Bronchial epithelial cell (primary cell): ENCODE results near the gene SHQ1. TPM values are rescaled to one million over a fixed set of nuclear protein-coding genes. Genes with fewer than 3 reads are reported as not detected.

Experiments
- DNase-seq: peaks from one replicate; pipeline ENCODE4 v3.0.0-alpha.2; 2010; ENCODE audit warnings: low read depth
- FAIRE-seq: peaks from 2 replicates; lab custom pipeline; 2011; peaks lifted over from hg19 to GRCh38; lab: Jason Lieb, UNC
- H3K27me3 ChIP-seq: 2 replicates; pipeline ENCODE4 v1.5.1; 2011; ENCODE audit warnings: low read length; ENCODE audit not compliant: control insufficient read depth, insufficient read depth
- H3K36me3 ChIP-seq: 2 replicates; pipeline ENCODE4 v1.5.1; 2011; ENCODE audit warnings: low read length; ENCODE audit not compliant: control insufficient read depth, insufficient read depth
- H3K4me3 ChIP-seq: 2 replicates; pipeline ENCODE4 v1.5.1; 2011; ENCODE audit warnings: mild to moderate bottlenecking, low read depth, low read length, control low read depth
- total RNA-seq: library from RNA; depleted of rRNA; stranded (reverse); fragments of >200 nt; gene quantifications from 2 replicates; pipeline ENCODE4 v1.2.1, GENCODE V29; 2014
- TF ChIP-seq, protein P1 (sequence below): IDR thresholded peaks from 2 replicates; pipeline ENCODE4 v1.5.1; 2011; ENCODE audit warnings: mild to moderate bottlenecking, moderate library complexity, low read length, control low read depth, inconsistent platforms; ENCODE audit not compliant: insufficient read depth, severe bottlenecking

SHQ1 gene
- total RNA-seq, 1 donor from 2014 or later, result 17.6 TPM

DNA sequence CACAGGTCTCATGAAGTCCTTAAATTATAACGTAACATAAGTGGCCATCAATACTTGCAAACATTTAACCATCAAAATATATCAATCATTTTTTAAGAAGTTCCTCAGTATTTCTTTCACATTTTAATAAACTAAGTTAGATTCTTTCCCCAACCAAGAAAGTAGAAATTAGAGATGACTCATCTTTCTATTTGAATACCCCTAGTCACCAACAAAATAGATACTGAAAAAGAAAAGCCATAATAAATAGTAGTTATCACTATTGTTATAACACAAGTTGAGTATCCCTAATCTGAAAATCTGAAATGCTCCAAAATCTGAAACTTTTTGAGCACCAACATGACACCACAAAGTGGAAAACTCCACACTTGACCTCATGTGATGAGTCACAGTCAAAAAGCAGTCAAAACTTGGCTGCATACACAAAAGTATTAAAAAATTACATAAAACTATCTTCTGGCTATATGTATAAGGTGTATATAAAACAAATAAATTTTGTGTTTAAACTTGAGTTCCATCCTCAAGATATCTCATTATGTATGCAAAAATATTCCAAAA, 3.7 kb downstream of the SHQ1 start:
- no peak for DNase-seq
- TF ChIP-seq, protein P1, sequence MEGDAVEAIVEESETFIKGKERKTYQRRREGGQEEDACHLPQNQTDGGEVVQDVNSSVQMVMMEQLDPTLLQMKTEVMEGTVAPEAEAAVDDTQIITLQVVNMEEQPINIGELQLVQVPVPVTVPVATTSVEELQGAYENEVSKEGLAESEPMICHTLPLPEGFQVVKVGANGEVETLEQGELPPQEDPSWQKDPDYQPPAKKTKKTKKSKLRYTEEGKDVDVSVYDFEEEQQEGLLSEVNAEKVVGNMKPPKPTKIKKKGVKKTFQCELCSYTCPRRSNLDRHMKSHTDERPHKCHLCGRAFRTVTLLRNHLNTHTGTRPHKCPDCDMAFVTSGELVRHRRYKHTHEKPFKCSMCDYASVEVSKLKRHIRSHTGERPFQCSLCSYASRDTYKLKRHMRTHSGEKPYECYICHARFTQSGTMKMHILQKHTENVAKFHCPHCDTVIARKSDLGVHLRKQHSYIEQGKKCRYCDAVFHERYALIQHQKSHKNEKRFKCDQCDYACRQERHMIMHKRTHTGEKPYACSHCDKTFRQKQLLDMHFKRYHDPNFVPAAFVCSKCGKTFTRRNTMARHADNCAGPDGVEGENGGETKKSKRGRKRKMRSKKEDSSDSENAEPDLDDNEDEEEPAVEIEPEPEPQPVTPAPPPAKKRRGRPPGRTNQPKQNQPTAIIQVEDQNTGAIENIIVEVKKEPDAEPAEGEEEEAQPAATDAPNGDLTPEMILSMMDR, result no peak
- no peak for FAIRE-seq
- no peak overlapping the region for H3K4me3 ChIP-seq
- peaks cover 3% of the 10 kb centered on the region for H3K36me3 ChIP-seq
- no peaks in the 10 kb centered on the region for H3K27me3 ChIP-seq

DNA sequence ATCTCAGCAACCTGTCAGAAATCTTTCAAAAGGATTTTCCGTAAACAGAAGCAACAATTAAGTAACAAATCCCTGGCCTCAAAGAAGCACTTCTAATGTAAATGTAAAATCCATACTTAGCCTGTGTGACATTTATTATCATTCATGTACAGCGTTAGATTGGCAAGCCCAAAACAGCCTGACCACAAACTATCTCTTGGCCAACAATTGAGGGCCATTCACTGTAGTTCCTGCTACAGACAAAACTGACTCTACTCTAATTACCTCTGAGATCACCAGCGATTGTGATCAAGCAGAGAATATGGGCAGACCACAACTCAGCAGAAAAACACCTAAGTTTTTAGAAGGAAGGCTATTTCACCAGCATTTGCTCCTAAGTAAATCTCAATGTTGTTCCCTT, 9.2 kb downstream of the SHQ1 start:
- Histone ChIP-seq H3K4me3 (no peak overlapping the region), H3K27me3 (no peaks in the 10 kb centered on the region), H3K36me3 (peaks cover 3% of the 10 kb centered on the region)
- DNase-seq (no peak), FAIRE-seq (no peak)
- TF ChIP-seq, protein P1, result no peak

DNA sequence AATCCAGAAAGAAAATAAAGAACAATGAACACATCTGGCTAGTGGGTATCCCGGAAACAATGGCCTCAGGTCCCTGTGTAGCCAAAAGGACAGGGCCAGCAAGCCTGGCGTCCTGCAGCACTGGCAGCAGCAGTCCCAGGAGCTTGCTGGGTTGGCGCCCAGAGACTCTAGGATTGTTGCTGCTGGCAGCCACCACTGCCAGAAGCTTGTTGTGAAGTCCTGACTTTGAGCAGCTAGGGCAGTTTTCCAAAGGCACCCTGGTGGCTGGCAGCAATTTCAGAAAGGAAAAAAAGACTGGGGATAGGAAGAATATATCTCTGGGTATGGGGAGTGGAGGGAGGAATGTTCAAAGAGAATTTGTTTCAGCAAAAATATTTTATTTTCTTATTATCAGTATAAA, 11.3 kb downstream of the SHQ1 start:
- DNase-seq, result no peak
- no peaks in the 10 kb centered on the region for H3K27me3 ChIP-seq
- H3K4me3 ChIP-seq, result no peak overlapping the region
- H3K36me3 ChIP-seq, result peaks cover 3% of the 10 kb centered on the region
- FAIRE-seq, result no peak
- TF ChIP-seq, protein P1, result no peak

GRCh38 chr3:72836416-72836815, 11.8 kb downstream of the SHQ1 start:
- TF ChIP-seq, protein P1, result no peak
- FAIRE-seq (no peak), DNase-seq (no peak)
- no peak overlapping the region for H3K4me3 ChIP-seq
- H3K27me3 ChIP-seq, result no peaks in the 10 kb centered on the region
- H3K36me3 ChIP-seq, result peaks cover under 1% of the 10 kb centered on the region

- H3K27me3 ChIP-seq, result no peaks in the 10 kb centered on the region
- DNase-seq (peak; percentile 28), FAIRE-seq (no peak)
- H3K36me3 ChIP-seq, result no peaks in the 10 kb centered on the region
- no peak overlapping the region for H3K4me3 ChIP-seq
- TF ChIP-seq, protein P1, result no peak
Measured at GRCh38 chr3:72830452-72831223, 17.6 kb downstream of the SHQ1 start.
